ENCODE results near the gene AKT3.

Gene AKT3

DNA sequence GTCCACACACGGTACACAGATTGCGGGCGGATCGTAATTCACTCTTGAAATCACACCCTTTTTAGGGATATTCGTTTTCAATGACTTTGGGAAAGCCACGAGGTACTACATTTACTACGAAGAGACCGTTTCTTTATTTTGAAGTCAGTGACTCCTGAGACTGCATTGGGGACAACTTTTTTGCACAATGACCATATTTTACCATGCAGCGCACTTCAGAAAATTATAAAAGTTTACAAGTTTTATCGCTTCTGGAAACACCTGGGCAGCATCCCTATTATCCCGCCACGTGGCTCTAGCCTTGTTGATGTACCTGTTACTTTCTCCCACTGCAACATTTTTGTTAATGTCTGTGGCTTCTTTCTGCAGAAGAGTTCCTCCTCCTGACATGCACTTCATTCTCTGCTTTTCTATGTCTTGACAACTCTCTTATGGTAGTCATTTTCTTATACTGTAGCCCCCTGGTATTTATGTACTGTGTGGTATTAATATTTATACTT, 1.3 kb upstream of the AKT3 start:
- no peak for TF ChIP-seq EZH2phosphoT487 (IDR thresholded peaks at IDR 0.05; ENCODE audit: borderline replicate concordance, low read length)
- TF ChIP-seq, protein P1, sequence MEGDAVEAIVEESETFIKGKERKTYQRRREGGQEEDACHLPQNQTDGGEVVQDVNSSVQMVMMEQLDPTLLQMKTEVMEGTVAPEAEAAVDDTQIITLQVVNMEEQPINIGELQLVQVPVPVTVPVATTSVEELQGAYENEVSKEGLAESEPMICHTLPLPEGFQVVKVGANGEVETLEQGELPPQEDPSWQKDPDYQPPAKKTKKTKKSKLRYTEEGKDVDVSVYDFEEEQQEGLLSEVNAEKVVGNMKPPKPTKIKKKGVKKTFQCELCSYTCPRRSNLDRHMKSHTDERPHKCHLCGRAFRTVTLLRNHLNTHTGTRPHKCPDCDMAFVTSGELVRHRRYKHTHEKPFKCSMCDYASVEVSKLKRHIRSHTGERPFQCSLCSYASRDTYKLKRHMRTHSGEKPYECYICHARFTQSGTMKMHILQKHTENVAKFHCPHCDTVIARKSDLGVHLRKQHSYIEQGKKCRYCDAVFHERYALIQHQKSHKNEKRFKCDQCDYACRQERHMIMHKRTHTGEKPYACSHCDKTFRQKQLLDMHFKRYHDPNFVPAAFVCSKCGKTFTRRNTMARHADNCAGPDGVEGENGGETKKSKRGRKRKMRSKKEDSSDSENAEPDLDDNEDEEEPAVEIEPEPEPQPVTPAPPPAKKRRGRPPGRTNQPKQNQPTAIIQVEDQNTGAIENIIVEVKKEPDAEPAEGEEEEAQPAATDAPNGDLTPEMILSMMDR (IDR thresholded peaks at IDR 0.05; ENCODE audit: low read depth, low read length, poor library complexity, severe bottlenecking): no peak
- Histone ChIP-seq H3K27me3 (ENCODE audit: control insufficient read depth, low read length) (peaks cover 55% of the 10 kb centered on the region), H3K4me1 (ENCODE audit: control insufficient read depth, low read length) (peaks cover 12% of the 10 kb centered on the region), H3F3A (ENCODE audit: control insufficient read depth, insufficient read depth) (0 out of 2 replicates have a peak, but pooled peaks cover 4% of the 10 kb centered on the region), H3K4me3 (ENCODE audit: low read length) (peak overlapping the region; percentile 74), H3K36me3 (ENCODE audit: control insufficient read depth, low read length) (no peaks in the 10 kb centered on the region), H3K27ac (ENCODE audit: low read depth, low read length) (no peak overlapping the region), H3K4me2 (ENCODE audit: low read length) (peak overlapping the region; percentile 92), H4K20me1 (ENCODE audit: control insufficient read depth, insufficient read depth, low read depth, low read length) (no peaks in the 10 kb centered on the region), H3K9me2 (replicated peaks; ENCODE audit: control insufficient read depth, low read length) (no peaks in the 10 kb centered on the region), H3K79me2 (ENCODE audit: control insufficient read depth, low read length) (no peaks in the 10 kb centered on the region), H3K9me3 (ENCODE audit: control insufficient read depth, insufficient read depth, low read length) (no peaks in the 10 kb centered on the region)

DNA sequence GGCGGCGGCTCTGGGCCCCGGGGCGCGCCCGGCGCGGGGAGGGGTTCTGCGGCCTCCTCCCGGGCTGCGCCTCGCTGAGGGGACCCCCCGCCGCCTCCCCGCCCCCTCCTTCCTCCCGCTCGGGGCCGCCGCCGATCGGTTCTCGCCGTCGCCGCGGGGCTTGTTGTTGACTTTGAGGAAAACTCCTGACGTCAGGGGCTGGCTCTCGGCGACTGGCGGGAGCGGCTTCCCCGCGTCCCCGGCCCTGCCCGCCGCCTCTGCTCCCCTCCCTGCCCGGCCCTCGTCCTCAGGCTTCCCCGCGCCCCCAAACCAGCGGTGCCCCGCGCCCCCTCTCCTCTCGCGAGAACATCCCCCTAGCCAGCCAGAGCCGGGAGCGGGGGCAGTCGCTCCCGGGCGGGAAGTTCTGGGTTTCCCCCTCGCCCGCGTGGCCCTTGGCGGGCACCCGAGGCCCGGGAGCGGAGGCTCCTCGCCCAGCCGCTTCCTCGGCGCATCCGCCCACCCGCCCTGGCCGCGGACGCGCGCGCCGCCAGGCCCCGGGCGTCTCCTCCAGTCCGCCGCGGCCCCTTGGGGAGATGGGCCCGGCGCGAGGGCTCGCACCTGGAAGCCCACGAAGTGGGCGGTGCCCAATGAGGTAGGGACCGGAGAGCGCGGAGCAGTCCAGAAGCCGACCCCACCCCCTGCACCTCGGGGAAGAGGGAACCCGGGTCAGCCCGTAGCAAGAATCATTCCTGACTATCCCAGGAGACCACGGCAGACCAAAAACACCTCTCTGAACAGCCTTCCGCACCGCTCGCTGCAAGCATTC, 611 bp upstream of the AKT3 start:
- Histone ChIP-seq H3K79me2 (ENCODE audit: control insufficient read depth, low read length) (no peaks in the 10 kb centered on the region), H3K9me2 (replicated peaks; ENCODE audit: control insufficient read depth, low read length) (no peaks in the 10 kb centered on the region), H3K4me1 (ENCODE audit: control insufficient read depth, low read length) (peaks cover 12% of the 10 kb centered on the region), H3K27ac (ENCODE audit: low read depth, low read length) (no peak overlapping the region), H4K20me1 (ENCODE audit: control insufficient read depth, insufficient read depth, low read depth, low read length) (no peaks in the 10 kb centered on the region), H3K27me3 (ENCODE audit: control insufficient read depth, low read length) (peaks cover 54% of the 10 kb centered on the region), H3K9me3 (ENCODE audit: control insufficient read depth, insufficient read depth, low read length) (no peaks in the 10 kb centered on the region), H3F3A (ENCODE audit: control insufficient read depth, insufficient read depth) (0 out of 2 replicates have a peak, but pooled peaks cover 4% of the 10 kb centered on the region), H3K36me3 (ENCODE audit: control insufficient read depth, low read length) (no peaks in the 10 kb centered on the region), H3K4me2 (ENCODE audit: low read length) (peak overlapping the region; percentile 92), H3K4me3 (ENCODE audit: low read length) (peak overlapping the region; percentile 74)
- TF ChIP-seq, protein P1 (IDR thresholded peaks at IDR 0.05; ENCODE audit: low read depth, low read length, poor library complexity, severe bottlenecking): no peak
- no peak for TF ChIP-seq EZH2phosphoT487 (IDR thresholded peaks at IDR 0.05; ENCODE audit: borderline replicate concordance, low read length)

DNA sequence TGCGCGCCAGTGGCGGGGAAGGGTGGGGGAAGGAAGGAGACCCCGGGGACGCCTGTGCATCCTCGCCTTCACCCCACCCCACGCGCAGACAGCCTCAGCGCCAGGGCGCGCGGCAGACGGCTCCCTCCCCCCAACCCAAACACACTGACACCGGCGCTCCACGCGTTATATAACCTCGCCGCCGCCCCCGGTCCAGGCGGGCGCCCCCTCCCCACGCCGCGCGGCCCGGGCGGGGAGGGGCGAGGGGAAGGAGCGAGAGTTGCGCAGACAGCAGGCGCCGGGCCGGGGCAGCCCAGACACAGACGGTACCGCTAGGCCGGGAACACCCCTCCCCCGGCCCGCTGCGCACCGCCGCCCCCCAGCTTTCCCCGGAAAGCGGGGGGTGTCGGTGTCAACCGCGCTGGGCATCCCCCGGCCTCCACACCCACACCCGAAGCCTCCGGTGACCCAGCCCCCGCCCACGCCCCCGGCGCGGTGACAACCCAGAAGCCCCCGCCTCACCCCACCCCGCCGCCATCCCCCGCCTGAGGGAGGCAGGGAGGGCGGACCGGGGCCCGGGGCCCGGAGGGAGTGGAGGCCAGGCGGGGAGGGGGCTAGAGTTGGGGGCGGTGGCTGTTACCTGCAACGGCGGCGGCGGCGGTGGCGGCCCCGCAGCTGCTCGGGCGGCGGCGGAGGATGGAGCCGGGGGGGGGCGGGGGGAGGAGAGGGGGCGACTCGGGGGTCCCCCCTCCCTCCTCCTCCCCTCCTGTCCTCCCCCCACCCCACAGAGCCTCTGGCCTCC, 432 bp downstream of the AKT3 start:
- Histone ChIP-seq H3K27me3 (ENCODE audit: control insufficient read depth, low read length) (peaks cover 55% of the 10 kb centered on the region), H3K36me3 (ENCODE audit: control insufficient read depth, low read length) (no peaks in the 10 kb centered on the region), H4K20me1 (ENCODE audit: control insufficient read depth, insufficient read depth, low read depth, low read length) (no peaks in the 10 kb centered on the region), H3K4me3 (ENCODE audit: low read length) (peak overlapping the region; percentile 74), H3K4me1 (ENCODE audit: control insufficient read depth, low read length) (peaks cover 12% of the 10 kb centered on the region), H3K4me2 (ENCODE audit: low read length) (peak overlapping the region; percentile 92), H3K9me3 (ENCODE audit: control insufficient read depth, insufficient read depth, low read length) (no peaks in the 10 kb centered on the region), H3K79me2 (ENCODE audit: control insufficient read depth, low read length) (no peaks in the 10 kb centered on the region), H3K27ac (ENCODE audit: low read depth, low read length) (no peak overlapping the region), H3K9me2 (replicated peaks; ENCODE audit: control insufficient read depth, low read length) (no peaks in the 10 kb centered on the region), H3F3A (ENCODE audit: control insufficient read depth, insufficient read depth) (0 out of 2 replicates have a peak, but pooled peaks cover 4% of the 10 kb centered on the region)
- peak; percentile 4; the same call in 1 of the 2 replicates for TF ChIP-seq EZH2phosphoT487 (IDR thresholded peaks at IDR 0.05; ENCODE audit: borderline replicate concordance, low read length)
- TF ChIP-seq, protein P1 (IDR thresholded peaks at IDR 0.05; ENCODE audit: low read depth, low read length, poor library complexity, severe bottlenecking): no peak
